Inferior parietal cortex (tissue), 1 donor: Measurements from ENCODE around the gene ALPP.
"Not testable (repeated sequence)": the region's sequence is repeated elsewhere in the genome, so short reads cannot be mapped to it uniquely, and the experiment has no call there.

ENCODE experiments used
- DNase-seq: peaks from one replicate; pipeline ENCODE4 v3.0.0-alpha.2; 2016; ENCODE audit errors: extremely low spot score

The ALPP gene

DNA sequence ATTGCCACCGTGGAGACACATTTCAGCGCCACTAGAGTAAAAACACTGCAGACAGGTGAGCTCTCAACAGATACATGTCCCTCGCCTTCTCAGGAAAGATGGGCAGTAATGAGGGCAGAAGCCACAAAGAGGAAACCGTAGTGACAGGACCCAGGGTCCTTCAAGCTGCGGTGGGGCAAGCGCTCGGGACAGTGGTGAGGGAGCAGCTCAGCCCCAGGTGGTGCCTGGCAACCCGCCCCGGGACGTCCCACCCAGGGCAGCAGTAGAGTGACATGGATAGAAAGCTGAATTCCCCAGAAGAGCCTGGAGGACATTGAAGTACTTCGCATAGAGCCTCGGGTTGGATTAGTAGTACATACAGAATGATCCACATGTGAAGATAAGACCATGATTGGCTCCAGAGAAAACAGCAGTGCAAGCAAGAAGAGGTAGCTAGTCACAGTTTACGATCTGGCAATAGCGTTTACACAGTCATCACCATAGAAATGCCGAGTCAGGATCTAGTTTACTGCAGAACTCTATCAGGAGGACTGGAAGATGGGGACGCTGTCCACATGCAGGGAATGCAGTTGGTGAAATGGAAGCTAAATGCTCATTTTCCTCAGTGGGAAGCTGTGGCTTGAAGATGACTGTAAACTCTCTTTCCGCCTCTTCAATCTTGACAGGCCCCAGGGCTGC, 37.4 kb upstream of the ALPP start:
- no peak for DNase-seq

DNA sequence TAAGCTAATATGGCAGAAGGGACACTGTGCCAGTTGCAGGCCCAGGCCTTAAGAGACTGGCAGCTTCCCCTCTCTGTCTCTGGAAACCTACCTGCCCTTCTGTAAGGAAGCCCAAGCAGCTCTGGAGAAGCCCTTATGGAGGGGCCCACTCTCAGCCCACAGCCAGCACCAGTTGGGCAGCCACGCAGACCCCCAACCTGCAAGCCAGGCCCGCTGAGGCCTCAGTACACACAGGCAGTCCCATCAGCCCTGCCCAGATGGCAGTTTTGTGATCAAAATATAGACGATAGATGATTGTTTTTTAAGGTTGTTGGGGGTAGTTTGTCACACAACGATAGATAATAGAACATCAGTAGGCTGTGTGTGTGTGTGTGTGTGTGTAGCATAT, 36.8 kb upstream of the ALPP start:
- no peak for DNase-seq

DNA sequence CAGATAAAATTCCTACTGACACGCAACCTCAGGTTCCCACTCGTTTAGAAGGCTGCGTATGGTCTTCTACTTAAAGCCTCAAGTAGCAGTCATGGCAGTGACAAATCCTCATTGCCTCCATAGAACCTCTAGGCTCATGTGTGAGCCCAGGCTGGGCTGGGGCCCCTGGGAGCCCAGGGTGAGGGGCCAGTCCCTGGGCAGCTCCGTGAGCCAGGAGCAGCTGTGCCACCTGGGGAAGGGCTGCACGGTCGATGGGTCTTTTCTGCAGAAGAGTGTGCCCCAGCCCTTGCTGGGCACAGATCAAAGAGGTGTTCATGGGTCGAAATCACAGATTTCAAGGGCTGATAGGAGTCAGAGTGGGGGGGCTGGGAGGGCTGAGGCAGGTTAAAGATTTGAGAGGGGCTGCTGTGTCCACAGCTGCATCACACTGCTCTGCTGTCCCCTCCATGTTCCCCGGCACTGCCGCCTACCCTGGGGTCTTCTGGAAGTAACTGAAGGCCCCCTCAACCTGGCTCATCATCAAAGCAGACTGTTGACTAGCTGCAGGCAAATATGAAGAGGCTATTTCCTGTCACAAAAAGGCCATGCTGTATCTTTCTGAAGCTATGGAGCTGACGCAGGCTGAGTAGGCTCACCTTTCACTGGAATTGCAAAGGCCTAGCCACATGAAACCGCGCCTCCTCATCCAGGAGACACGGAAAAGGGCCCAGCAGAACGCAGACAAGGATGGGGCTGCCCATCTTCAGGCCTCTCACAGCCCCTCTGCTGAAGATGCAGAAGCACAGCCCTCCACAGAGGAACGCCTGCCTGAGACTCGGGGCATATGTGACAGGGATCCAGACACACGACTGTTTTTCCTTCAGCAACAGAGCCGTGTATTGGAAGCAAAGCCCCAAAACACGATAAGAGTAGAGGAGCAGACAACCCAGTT, 35.7 kb upstream of the ALPP start:
- DNase-seq = no peak

DNA sequence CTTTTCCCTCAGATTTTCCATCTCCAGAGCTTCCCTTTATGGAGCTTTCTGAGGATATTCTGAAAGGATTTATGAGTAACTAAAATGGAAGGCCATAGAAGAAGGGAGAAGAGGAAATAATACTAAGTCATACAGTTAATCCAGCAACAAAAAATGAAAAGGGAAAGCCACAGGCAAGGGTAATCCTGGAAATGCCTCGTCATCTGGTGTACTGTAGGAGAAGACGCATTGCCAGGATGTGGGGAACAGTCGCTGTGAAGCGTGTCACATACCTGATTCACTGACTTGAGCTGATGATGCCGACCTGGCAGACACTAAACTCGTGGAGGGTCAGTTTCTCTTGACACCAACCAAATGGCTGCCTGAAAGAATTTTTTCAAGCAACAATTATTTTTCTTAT, 34.7 kb upstream of the ALPP start:
- DNase-seq = no peak

DNA sequence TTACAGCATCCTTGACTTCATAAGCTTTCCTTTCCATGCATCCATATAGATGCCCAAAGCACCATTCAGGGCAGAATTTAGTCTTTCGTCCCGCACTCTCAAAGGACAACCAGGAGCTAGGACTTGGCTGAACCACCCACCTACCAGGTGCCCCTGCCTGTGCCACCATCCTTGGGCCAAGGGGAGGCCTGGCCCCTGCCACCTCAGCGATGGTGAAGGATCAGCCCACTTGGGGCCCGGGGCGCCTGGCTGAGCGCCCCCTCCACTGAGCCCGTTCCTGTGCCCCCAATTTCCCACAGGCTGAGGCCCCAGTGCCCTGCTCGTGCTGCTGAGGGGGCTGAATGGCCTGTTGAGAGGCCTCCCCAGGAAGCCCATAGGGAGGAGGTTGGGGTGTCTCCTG, 33.3 kb upstream of the ALPP start:
- no peak for DNase-seq

DNA sequence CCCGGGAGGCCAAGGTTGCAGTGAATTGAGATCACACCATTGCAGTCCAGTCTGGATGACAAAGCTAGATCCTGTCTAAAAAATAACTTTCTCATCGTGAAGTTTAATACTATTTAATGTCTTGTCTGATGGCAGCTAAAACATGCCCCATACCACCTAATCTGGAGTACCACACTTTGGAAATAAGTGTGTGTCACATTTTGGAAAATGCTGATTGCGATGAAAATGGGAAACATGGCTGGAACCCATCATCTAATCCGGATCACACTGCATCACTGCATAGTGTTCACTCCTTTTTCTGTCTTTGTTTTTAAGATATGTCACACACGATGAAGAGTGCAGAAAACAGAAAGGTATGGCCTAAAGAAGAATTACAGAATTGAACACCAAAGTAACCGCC, 31.2 kb upstream of the ALPP start:
- DNase-seq = no peak

DNA sequence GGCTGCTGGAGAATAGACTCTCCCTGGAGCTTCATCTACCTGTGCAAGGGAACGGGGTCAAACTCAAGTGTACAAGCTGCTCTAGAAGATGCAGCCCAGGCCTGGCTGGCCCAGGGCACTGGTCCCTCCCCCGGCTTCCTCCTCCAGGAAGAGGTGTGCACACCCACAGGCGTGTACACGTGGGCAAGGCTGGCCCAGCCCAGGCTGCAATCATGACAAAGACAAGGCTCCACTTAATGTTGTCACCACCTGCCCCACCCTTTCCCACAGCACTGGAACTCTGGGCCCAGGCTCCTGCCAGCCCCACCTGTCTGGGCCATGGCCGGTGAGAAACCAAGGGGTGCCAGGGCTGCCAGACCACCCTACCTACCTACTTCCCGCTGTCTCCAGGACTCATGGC, 29.6 kb upstream of the ALPP start:
- DNase-seq = no peak

DNA sequence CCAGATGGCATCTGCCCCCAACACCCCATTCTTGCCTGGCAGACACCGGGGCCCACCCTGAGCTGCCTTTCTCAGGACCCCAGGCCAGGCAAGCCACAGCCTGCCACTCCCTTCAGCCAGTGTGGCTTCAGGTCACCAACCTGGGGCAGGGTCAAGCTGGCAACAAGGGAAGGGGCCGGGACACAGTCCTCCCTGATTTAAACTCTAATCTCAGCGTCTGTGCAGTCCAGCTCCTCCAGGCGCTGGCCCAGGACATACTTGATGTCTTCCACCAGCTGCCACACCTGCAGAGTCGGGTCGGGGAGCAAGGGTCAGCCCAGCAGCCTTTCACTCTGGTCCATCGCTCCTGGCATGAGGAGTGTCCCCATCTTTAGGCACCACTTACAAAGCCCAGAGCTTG, 29.0 kb upstream of the ALPP start:
- no peak for DNase-seq

DNA sequence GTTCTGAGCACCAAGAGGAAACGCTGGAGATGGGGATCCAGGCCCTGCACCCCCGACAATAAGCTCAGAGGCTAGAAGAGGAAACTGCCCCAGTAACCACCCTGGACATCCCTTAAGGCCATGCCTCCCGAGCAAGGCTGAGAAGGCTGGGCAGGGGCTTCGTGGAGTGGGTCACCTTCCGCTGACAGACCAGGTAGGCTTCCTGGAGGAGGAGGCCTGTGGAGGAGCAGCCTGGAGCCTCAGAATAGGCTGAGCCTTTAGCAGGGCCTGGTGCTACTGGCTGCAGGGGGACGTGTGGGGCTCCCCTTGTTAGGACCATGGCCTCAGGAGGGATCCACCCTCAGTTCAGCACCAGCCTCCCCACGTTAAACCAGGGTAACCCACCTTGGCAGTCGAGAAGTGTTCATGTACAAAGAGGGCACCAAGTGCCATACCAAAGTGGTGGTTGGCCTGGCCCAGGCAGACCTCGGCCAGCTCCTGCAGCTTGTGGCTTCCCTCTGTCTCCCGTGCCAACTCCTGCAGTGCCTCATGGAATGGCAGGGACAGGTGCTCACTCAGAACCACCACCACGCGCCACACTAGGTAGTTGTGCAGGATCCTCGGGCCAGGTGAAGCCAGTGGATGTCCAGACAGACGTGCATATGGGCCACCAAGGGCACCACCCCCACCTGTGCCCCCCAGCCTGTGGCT, 28.5 kb upstream of the ALPP start:
- DNase-seq = no peak

DNA sequence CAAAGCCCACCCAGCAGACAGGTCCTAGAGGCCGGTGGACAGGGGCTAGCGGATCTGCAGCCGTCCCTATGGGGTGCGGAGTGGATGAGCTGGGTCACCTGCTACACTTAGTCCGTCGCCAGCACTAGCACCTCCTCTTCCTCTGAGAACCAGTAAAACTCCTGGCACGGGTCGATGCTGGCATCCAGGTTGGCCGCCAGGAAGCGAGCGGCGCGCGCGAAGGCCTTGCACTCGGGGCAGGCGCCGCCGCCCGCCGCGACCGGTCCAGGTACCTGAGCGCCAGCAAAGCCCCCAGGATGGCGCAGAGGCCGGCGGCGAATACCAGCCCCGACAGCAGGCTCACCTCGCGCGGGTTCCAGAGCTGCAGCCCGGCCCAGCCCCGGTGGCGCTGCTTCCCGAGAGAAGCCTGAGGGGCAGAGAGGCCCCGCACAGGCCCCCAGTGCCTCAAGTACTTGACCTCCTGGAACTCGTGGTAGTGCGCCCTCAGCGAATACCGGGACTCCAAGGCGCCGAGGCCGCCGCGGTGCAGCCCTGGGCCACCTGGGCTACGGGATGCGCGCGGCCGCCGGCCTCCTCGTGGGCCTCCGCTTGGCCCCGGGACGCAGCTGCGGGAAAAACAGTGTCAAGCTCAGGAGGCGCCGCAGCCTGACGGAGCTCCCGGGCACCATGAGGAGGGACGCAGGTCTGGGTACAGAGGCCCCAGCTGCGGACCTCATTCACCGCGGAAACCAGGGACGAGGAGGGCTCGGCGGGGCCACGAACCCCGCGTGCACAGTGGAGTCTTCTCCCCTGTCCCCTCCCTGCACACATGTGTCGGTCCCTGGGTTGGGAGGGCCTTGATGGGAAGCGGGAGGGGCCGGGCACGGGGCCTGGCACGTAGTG, 27.5 kb upstream of the ALPP start:
- DNase-seq = no peak

DNA sequence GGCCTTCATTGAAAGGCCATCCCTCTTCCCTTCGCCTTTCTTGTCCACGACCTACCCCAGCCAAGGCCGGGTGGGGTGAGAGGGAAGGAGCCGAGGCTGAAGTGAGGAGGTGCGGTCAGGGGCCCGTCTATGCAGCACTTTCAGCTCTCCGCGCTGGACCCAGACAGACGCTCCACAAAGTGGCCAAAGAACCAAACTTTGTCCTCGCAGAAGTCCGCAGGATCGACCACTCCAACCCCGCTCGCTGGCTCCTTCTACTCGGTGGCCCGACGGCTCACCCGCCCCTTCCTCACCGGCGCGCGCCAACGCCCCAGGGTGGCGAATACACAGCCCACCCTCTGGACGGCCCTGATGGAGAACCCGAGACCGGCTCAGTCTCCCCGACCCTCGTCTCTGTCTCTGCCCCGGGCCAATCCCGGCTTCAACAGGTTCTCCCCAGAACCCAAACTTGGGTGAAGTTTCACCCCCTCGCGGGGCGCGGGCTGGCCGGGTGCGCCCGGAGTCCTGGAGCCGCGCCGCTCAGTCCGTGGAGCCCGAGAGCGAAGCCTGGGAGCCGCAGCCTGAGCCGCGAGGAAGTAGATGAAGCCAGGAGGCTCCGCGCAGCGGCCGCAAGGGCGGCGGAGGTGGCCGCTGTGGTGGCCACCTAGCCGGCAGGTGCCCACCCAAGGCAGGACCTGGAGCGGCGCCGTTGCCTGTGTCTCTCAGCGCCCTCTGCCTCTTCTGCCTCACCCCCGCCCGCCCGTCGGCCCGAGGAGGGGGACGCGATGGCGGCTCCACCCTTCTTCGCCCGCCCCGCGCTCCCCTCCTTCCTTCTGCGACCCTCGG, 26.7 kb upstream of the ALPP start:
- DNase-seq = no peak

DNA sequence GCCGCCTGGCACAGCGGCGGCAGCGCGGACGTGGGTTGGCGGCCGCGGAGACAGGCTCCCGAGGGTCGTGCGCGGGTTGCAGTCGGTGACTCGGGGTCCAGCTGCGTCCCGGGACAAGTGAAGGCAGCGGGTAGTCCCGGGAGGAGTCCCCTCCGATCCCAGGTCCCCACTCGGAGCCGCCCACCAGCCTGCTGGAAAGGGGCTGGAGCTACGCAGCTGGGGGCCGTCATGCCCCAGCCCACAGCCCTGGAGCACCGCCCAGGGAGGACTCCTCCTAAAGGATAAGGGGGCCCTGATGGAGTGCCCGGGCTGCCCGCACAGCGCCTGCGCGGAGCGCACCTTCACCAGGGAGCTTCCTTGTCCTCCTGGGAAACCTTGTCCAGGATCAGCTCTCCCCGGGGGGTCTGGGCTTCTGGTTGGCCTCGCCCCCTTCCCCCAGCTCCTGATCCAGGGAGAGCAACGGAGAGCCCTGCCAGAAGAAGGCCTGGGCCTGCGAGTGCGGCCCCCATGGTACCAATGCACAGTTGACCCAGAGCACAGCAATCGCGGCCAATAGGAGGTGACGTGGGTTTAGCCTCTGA, 25.9 kb upstream of the ALPP start:
- no peak for DNase-seq

DNA sequence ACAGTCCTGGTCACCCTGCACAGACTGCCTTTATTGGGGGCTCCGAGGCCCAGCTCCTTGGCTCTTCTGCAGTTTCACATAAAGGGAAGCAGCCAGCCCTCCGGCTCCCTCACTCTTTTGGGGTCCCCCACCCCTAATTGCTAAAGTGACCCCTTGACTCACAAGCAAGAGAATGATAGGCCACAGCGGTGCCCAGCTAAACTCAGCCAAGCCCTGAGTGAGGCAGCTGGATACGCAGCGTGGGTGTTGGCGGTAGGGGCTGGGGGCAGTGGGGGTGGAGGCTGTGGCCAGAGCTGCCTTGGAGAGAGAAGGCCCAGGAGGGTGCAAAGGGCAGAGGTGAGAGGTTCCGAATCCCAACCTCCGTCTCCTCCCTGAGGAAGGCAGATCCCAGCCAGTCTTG, 25.5 kb upstream of the ALPP start:
- DNase-seq = no peak

DNA sequence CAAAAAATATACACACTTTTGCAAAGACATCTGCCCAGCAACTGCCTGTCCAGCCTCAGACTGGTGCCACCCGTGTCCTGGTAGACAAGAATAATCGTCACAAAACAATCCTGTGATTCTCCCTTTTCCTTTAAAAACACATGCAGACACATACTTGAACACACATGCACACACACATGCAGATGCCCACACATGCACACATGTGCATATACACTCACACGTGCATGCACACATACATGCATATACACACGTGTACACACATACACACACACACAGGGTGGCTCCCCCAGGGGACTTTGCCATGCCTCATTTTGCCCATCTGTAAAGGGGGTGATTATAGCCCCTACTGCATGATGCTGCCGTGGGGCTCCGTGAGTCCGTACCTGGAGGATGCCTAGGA, 24.9 kb upstream of the ALPP start:
- no peak for DNase-seq

DNA sequence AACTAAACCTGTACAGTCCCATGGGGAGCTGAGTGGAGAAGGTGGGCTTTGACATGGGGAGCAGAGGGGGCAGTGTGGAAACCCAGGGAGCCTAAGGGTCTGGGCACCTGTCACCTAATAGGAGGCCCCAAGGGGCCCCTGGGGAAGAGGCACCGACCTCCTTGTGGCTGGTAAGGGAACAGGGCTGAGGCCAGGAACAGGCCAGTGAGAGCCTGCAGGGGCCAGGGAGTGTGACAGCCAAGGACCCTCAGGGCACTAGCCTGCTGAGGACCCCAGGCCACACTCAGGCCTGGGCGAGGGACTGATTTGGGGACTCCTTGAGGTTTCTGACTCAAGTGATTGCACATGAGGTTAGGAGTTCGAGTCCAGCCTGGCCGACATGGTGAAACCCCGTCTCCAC, 24.5 kb upstream of the ALPP start:
- DNase-seq = no peak

DNA sequence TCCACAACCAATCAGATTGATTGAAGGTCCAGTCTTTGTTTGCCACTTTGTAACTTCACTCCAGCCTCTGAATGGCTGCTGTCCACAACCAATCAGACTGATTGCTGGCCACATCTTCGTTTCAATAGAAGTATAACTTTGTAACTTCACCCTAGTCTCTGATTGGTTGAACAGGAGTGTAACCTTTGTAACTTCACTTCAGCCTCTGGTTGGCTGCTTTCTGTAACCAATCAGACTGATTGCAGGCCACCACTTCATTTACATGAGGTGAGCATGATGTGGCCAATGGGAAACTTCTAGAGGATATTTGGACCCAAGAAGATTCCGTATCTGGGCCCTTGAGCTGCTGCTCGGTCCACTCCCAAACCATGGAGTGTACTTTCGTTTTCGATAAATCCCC, 16.9 kb upstream of the ALPP start:
- DNase-seq = no peak

DNA sequence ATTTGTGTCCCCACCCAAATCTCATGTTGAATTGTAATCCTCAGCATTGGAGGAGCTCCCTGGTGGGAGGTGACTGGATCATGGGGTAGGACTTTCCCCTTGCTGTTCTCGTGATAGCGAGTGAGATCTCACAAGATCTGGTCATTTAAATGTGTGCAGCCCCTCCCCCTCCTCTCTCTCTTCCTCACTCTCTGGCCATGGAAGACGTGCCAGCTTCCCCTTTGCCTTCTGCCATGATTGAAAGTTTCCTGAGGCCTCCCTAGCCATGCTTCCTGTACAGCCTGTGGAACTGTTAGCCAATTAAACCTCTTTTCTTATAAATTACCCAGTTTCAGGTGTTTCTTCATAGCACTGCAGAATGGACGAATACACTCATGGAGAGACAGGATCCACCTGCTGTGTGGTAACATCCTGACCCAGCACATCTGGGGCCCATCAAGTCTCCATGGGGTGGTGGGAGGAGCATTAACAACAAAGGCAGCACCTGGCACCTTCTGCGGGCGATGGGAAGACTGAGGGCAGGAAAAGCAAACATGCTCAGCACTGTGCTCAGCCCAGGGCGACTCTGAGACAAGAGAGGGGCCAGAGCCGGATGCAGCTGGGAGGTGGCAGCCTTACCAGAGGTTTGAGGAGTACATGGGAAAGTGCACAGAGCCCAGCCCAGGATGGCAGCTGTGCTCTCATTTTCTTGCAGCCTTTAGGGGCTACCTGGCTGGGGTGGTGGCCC, 16.2 kb upstream of the ALPP start:
- no peak for DNase-seq

DNA sequence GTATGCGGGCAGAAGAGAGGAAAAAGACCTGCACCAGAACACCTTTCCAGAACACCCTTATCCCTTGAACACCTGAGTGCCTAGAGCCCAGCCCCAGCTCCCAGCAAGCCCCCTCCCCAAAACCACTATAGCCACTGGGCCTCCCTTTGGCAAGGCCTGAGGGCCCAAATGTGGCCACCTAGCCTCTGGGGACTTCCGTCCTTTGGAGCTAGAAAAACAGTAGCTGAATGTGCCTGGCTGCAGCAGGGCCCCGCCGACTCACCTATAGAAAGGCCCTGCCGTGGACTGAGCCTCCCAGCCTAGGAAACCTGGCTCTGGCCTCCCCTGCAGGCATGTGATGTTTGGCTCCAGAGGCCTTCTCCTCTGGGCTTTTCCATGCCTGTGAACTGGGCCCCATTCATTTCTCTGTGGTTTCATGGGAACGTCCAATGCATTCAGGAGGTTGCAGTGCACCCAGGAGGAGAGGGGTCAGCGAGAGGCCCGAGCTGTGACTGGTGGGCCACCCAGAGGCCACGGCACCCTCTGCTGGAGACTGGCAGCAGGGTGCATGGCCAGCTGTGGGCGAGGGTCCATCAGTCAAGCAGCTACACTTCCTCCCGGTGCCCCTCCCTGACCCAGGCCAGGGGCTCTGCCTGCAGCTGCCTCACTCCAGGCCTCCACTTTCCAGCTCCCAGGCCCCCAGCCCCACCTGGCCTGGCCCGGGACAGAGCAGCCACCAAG, 15.3 kb upstream of the ALPP start:
- not testable (repeated sequence) for DNase-seq
